Activated CD4-positive, CD25-positive, alpha-beta regulatory T cell (primary cell): Measurements from ENCODE around the gene UQCC2.
A peak's percentile ranks its signal among the peaks of the same experiment; 100 is the strongest.

Experiments used
- DNase-seq, 4 experiments: peaks; one replicate each; lab custom pipeline; 2025; lab: John Stamatoyannopoulos, UW

Gene UQCC2

DNA sequence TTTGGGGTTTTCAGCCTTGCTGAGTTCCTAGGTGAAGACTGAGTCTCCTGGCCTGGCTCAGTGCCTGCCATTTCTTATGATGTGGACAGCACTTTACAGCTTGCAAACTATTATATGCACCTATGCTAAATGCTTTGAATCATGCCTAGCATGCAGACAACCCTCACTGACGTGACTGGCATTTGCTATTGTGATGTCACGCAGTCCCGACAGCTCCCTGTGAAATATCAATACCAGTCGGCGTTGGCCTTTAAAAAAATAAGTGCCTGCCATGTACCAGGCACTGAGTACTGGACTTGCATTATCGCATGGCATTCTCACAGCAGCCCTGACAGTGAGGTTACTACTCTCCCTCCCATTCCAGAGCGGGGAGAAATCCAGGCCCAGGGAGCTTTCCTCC is 35.5 kb downstream of the UQCC2 start:
- DNase-seq: no peak

DNA sequence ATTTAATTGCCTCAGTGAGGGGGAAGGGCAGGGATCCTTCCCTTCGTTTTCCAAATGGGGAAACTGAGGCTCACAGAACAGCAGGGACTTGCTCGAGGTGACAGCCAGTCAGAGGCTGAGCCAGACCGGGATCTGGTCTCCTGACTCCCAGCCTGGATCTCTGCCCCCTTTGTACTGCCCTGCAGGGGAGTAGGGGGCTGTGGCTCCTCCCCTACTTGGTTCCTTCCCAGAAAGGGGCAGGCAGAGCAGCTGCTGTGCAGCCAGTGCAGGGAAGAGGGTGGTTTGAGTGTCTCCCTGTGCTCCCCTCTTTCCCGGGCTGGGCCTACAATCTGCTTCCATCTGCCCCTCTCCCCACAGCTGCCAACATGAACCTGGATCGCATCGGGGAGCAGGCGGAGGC is 37.6 kb downstream of the UQCC2 start:
- no peak for DNase-seq

DNA sequence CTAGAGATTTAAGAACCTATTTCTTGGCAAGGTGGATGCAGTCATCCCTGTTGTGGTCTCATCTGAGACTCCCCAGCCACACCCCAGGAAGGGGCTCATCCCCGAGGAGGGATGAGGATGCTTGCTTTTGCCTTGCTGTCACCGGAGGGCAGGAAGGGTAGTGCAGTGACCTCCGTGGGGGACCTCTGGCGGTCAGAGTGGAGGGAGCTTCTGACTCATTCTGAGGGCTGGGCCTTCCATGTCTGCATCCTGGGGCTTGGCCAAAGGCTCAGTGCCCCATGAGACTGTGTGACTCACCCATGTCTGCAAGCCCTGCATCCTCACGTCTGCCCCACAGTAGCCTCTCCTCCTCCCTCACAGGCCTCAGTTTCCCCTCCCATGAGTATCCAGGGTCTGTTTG is 38.7 kb downstream of the UQCC2 start:
- no peak for DNase-seq

DNA sequence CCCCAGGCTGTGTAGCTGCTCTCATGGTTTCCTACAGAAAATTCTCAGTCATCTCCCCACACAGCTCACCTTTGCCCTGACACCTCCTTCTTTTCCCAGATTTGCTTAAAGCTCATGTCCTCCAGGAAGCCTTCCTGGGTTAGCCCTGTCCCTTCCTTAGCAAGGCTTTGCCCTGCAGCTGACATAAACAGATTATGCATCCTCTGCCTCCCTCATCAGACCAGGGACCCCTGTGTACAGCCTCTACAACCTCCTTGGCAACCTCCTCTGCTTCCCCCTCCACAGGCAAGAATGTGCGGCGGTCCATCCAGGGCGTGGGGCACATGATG is 39.8 kb downstream of the UQCC2 start:
- no peak for DNase-seq

DNA sequence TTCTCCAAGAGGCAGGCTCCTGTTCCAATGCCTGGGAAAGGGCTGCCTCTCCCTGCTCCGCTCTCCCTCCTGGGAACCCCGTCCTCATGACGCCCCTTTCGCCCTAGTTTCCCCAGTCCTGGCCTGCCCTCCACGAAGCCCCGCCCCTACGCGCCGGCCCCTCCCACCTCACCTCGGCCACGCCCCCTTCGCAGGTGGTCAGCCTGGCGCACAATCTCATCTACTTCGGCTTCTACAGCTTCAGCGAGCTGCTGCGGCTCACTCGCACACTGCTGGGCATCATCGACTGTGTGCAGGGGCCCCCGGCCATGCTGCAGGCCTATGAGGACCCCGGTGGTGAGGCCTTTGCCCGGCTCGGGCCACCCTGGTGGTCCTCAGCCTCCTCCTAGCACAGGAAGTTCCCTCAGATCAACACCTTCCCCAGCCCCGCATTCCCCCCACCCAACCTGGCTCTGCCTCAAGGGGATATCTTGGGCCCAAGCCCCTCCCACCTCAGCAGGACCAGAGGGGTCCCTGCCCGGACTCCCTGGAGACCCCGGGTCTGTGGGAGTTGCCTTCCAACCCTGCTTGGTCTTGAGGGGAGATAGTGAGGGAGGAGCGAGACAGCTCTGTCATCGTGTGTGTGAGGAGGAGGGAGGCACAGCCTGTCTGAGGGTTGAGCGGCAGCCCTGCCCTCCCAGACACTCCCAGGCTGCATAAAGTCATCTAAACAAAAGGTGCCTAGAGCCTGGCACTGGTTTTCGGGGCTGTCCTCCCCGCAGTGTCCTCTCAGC is 40.3 kb downstream of the UQCC2 start:
- no peak for DNase-seq

DNA sequence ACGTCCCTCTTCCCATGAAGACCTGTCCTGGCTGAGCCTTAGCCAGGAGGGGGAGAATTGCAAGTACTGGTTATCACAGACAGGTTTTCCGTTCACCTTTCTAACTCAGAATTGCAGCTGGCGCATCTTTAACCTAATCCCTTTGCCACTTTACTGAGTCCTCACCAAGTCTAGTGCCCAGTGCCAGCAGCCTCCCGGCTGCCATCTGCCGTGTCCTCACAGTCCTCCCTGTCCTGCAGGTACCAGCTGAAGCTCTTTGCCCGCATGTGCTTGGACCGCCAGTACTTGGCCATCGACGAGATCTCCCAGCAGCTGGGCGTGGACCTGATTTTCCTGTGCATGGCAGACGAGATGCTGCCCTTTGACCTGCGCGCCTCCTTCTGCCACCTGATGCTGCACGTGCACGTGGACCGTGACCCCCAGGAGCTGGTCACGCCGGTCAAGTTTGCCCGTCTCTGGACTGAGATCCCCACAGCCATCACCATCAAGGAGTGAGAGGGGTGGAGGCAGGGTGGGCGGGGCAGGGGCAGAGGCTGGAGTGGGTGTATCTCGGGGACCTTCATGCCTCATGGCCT is 41.3 kb downstream of the UQCC2 start:
- DNase-seq: no peak

DNA sequence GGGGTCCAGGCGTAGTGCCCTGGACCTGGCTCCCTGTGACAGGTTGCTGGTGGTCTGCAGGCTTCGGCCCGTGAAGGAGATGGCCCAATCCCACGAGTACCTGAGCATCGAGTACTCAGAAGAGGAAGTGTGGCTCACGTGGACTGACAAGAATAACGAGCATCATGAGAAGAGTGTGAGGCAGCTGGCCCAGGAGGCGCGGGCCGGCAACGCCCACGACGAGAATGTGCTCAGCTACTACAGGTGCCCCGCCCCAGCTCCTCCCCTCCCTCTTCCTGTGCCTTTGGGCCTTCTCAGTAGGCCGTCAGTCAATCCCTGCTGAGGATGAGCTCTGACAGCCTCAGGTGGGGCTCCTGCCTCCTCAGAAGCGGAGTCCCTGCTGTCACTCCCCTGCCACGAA is 42.6 kb downstream of the UQCC2 start:
- DNase-seq: peak in 2 of 4 experiments; percentile 58 to 71

DNA sequence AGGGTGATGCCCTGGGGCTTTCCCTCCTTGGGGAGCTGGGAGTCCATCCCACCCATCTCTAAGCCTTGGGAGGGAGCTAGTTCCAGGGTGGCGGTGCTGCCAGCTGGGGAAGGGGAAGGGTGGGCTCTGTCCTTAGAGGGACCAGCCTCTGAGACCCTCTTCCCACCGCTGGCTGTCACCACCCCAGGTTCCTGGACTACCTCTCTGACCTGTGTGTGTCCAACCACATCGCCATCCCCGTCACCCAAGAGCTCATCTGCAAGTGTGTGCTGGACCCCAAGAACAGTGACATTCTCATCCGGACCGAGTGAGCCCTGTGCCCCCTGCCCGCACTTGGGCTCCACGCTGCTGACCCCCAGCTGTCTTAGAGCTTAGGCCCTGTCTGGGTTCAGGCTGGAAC is 43.2 kb downstream of the UQCC2 start:
- DNase-seq: no peak

DNA sequence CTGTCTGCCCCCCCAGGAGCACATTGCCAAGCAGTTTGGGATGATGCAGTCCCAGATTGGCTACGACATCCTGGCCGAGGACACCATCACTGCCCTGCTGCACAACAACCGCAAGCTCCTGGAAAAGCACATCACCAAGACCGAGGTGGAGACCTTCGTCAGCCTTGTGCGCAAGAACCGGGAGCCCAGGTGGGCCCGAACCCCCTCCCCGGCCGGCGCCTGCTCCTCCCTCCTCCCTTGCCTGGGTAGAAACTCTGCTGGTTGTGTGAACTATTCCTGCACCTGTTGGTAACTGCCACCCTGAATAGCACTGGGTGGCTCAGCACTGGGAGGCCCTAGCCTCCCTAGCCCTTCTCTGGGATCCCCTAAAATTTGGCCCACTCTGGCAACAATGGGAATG is 43.7 kb downstream of the UQCC2 start:
- DNase-seq: no peak

DNA sequence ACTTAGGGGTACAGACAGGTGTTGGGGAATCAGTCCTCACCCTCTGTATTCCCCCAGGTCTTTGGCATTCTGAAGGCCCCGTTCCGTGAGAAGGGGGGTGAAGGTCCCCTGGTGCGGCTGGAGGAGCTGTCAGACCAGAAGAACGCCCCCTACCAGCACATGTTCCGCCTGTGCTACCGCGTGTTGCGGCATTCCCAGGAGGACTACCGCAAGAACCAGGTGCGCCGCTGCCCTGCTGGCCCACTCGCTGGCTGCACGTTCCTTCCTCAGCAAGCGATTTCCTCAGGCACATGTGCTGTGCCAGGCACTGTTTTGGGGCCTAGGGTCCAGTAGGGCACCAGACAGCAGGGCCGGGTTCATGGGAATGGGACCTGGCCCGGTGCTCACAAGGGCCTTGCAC is 44.4 kb downstream of the UQCC2 start:
- DNase-seq: no peak

DNA sequence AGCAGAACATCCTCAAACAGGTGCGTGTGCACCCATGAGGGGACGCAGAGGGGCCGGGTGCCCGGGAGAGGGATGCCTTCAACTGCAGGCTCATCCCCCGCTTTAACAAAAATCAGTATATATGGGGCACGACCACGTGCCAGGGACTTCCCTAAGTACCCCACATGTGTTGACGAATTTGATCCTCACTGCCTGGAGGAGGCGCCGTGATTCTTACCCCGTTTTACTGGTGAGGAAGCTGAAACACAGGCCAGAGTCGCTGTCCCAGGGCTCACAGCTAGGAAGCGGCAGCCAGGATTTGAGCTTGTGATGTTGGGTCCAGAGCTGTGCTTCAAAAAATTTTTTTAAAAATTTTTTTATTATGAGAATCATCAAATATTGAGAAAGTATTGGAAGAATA is 45.5 kb downstream of the UQCC2 start:
- no peak for DNase-seq

DNA sequence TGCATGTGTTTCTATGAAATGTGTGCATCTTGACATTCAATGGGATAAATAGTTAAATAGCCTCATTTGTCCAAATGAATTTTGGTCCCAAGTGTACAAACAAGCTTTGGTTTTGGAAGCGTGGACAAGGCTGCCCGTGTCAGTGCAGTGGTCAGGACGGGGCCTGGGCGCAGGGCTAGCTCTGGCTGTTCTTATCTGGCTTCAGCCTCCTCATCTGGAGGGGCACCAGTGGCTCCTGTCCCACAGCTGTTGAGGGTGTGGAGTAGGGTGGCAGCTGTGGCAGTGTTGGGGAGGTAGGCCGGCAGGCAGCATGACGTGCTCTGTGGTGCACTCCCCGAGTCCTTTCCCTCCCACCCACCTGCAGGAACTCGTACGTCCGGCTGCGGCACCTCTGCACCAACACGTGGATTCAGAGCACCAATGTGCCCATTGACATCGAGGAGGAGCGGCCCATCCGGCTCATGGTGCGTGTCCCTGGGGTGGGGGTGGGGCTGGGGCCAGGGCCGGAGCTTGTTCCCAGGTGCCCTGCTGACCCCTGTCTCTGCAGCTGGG is 46.9 kb downstream of the UQCC2 start:
- no peak for DNase-seq

DNA sequence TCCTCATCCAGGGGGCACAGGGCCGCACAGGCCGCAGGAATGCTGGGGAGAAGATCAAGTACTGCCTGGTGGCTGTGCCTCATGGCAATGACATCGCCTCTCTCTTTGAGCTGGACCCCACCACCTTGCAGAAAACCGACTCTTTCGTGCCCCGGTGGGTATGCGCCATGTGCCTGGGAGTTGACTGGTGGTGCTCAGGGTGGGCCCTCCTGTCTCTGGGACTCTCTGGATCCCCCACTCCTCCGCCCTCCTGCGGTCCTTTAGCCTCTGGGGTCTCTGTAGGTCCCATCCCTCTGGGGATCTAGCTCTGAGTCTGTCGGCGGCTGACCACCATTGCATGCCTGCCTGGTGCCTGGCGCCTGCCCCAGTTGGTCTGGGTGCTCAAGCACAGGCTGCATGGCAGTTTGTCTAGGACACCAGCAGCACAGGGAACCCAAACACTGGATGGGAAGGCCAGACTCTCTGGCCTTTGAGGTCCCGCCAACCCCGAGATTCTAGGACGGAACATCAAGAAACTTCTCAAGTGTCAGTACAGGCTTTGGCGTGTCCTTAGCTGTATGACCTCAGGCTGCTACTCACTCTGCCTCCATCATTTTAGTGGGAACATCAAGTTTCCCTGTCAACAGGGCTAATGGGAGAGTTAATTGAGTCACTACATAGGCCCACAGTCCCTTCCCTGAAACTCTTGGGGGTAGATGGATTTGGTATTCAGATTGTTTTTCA is 47.6 kb downstream of the UQCC2 start:
- DNase-seq: no peak

DNA sequence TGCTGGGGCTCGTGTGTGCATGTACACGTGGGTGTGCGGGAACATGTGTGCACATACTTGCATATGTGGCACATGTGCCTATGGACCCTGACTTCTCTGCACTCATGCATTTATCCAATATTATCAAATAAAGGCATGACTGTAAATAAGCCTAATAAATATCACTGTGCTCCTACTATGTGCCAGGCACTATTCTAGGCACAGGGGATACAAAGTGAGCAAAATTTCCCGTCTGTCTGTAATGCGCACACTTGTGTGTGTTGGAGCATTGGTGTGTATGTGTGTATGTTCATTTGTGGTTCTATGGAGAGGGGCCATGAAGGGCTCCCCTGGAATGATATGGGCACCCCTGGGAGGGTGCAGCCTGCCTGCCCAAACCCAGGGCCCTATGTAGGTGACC is 48.5 kb downstream of the UQCC2 start:
- DNase-seq: no peak

DNA sequence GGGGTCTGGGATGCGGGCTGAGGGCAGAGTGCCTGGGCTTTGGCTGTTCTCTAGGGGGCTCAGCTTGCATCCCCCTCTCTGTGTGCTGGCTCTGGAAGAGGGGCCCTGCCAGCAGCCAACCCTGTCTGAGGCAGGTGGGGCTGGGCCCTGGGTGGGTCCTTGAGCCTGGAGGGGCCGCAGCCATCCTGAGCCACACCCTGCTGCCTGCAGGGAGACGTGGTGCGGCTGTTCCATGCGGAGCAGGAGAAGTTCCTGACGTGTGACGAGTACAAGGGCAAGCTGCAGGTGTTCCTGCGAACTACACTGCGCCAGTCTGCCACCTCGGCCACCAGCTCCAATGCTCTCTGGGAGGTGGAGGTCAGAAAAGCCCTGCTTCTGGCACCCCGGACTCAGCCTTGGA is 49.2 kb downstream of the UQCC2 start:
- DNase-seq: no peak

DNA sequence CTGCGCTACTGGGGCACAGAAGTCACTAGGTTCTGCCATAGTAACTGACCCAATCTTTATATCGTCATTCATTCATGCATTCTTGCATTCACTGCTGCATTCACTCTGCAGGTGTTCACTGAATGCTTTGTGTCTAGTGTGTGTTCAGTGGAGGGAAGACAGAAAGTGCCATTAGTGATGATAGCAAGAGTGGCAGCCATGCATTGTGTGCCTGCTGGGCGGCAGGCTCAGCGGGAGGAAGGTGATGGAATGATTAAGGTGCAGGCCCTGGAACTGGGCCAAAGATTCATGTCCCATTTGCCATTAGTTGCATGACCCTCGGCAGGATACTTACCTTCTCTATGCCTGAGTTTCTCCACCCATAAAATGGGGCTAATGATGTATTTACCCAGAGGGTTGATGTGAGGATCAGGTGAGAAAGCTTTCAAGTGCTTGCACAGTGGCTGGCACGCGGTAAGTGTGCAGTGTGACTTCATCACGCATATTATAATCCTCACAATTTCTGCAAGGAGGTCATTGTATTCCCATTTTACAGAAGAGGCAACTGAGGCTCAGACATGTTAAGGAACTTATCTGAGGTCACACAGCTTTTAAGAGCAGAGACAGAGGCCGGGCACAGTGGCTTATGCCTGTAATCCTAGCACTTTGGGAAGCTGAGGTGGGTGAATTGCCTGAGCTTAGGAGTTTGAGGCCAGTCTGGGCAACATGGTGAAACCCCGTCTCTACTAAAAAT is 50.2 kb downstream of the UQCC2 start:
- DNase-seq: no peak

DNA sequence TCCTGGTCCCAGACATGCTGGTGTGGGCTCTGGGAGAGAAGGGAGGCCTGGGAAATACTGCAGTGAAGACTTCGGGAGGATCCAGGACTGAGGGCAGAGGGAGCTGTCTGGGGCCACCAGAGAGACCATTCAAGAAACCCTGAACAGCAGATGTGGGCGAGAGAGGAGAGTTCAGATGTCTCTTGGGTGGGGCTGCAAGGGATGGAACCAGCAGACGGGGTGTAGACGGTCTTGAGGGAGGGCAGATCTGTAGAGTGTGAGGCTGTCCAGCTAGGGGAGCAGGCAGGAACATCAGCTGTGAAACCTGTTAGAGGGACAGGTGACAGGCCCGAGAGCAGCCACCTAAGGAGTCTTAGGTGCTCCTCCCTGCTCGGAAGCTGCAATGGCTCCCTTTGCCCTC is 51.5 kb downstream of the UQCC2 start:
- no peak for DNase-seq

DNA sequence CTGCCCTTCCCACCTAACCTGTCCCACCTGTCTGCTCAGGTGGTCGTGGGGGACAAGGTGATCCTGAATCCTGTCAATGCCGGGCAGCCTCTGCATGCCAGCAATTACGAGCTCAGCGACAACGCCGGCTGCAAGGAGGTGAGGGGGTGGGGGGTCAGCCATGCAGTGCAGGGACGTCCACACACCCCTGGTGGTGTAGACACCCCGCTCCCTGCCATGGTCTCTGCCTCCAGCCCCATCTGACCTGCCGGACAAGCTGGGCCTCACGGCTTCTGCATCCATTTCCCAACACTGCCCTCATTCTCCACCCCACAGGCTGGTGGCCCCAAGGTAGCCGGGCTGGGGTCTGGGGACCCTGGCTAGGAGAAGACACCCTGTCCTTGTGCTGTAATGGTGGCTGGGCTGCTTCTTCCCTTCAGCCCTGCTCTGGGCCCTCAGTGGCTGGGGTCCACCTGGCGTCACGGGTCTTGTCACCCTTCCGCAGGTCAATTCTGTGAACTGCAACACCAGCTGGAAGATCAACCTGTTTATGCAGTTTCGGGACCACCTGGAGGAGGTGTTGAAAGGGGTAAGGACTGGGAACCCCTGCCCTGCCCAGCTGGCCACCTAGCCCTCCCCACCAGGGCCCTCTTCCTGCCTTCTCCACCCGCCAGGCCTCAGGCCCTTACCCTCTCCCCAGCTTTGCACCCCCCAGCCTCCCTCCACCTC is 52.4 kb downstream of the UQCC2 start:
- DNase-seq: no peak

DNA sequence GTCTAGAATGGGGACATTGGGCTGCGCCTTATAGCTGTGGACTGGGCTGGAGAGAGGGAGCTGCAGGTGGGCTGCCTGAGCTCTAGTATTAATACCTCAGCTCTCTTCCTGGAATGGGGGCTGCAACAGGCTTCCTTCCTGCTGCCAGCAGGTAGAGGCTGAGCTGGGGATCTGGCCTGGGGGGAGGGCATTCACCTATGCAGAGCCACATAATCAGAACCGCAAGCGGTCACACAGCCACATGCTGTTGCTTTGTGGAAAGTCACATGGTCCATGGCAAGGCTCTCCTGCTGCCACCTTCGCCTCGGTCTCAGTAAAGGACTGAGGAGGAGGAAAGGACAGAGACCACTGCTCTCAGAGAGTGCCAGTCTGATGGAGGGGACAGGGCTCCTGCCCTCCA is 54.7 kb downstream of the UQCC2 start:
- DNase-seq: no peak

DNA sequence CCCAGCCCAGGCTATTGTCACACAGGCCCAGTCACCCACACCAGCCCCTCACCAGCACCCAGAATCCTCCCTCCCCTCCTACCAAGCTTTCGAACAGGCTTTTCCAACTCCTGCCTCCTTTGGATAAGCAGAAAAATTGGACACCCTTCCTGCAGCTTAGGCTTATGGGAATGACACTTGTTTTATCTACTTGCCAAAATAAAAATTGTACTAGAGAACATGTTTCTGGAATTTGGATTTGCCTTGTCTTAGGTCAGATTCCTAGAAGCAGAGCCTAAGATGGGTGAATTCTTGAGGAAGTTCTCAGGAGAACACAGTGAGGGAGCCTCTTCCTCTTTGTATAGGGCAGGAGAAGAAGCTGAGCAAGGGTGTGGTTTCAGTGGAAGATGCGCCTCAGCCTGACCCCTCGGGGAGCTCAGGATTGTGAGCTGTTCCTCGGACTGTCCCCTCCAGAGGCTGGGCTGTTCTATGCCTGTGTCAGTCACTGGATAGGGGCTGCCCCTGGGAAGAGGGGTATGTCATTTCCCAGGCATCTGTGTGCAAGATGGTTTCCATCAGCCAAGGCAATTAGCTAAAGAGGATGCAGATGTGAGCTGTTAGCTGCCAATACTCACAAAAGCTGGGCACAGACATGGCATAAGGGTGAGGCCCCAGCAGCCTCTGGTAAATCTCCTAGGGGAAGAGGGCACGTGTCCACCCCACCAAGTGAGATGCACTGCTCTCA is 56.5 kb downstream of the UQCC2 start:
- no peak for DNase-seq

DNA sequence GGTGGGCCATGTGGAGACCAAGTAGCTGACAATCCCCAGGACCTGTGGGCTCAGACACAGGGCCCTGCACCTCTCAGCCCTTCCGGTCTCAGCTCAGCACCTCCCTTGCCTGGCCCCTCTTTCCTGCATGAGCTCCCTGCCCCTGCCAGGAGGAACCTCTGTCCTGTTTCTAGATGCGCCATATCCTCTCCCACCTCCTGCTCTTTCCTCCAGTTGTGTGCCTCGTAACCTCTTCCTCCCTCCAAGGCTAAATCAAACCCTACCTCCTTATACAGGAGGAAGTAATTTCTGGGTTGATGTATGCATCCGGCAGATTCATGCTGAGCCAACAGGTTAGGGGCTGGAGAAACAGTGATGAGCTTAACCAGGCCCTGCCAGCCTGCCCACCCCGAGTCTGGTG is 59.5 kb downstream of the UQCC2 start:
- DNase-seq: no peak
